Thyroid gland (tissue), 4 donors: ENCODE measurements around the gene DENND5B. TPM values are rescaled to one million over a fixed set of nuclear protein-coding genes. Genes with fewer than 3 reads are reported as not detected.
"Not testable (repeated sequence)": the region's sequence is repeated elsewhere in the genome, so short reads cannot be mapped to it uniquely, and the experiment has no call there.

Source experiments
- DNase-seq, 2 donors: peaks; one replicate each; pipeline ENCODE4 v3.0.0-alpha.2; 2019
- H3K27ac ChIP-seq, 3 donors: fragments of 200-600 bp; sonication (generic); 1 replicate in 2 of 3; 2 replicates in 1 of 3; pipeline ENCODE4 v1.5.1; 2016 to 2019; ENCODE audit warnings: mild to moderate bottlenecking in 1 of 3, moderate library complexity in 1 of 3
- H3K27me3 ChIP-seq: fragments of 200-600 bp; sonication (generic); one replicate; pipeline ENCODE4 v1.5.1; 2019
- H3K36me3 ChIP-seq, 2 donors: fragments of 200-600 bp; sonication (generic); one replicate each; pipeline ENCODE4 v1.5.1; 2016 to 2019
- H3K4me1 ChIP-seq, 2 donors: fragments of 200-600 bp; sonication (generic); one replicate each; pipeline ENCODE4 v1.5.1; 2017 to 2019
- H3K4me3 ChIP-seq, 3 donors: fragments of 200-600 bp; sonication (generic); replicated peaks in 1 of 3; 1 replicate in 2 of 3; 2 replicates in 1 of 3; pipeline ENCODE4 v1.5.1; 2016; ENCODE audit warnings: mild to moderate bottlenecking in 1 of 3
- H3K9me3 ChIP-seq: fragments of 200-600 bp; sonication (generic); one replicate; pipeline ENCODE4 v1.5.1; 2017
- POLR2A ChIP-seq, 2 donors: fragments of 450-650 bp; IDR thresholded peaks; one replicate each; pipeline ENCODE4 v1.6.1; 2017; ENCODE audit warnings: antibody characterized with exemption in 2 of 2, mild to moderate bottlenecking in 2 of 2, moderate library complexity in 1 of 2
- WGBS, 2 donors: methylation state at CpG; one replicate each; pipeline ENCODE4 v1.1.5; 2017; 5-methylcytosine and 5-hydroxymethylcytosine counted together
- intact Hi-C: fragments of 100-400 bp; cut with DNase I; formaldehyde crosslinking; loops from one replicate; pipeline ENCODE4 v1.15.1; 2023
- total RNA-seq, 4 donors: library from RNA; depleted of rRNA; stranded (reverse); fragments of >200 nt; gene quantifications; one replicate each; pipeline ENCODE4 v1.2.3, GENCODE V29; 2016
- TF ChIP-seq, protein P1 (sequence below), 6 experiments: fragments of 200-600 bp in 3 of 6; fragments of 450-650 bp in 3 of 6; sonication (generic) in 3 of 6; IDR thresholded peaks; one replicate each; pipeline ENCODE4 v1.5.1; 2016 to 2019; ENCODE audit warnings: antibody characterized with exemption in 6 of 6, mild to moderate bottlenecking in 2 of 6, inconsistent platforms in 1 of 6, moderate library complexity in 1 of 6

Gene DENND5B
- total RNA-seq, 4 donors from 2014 or later: 13.3 to 17.7 (median 16.2) TPM

GRCh38 chr12:31508436-31509150 is 82.3 kb downstream of the DENND5B start:
- H3K27me3 ChIP-seq: no peaks in the 10 kb centered on the region
- no peaks in the 10 kb centered on the region for H3K36me3 ChIP-seq
- H3K9me3 ChIP-seq: no peaks in the 10 kb centered on the region
- H3K4me3 ChIP-seq: no peak overlapping the region
- intact Hi-C loops: no loop called here
- no peak overlapping the region for H3K27ac ChIP-seq
- TF ChIP-seq POLR2A (IDR thresholded peaks at IDR 0.05): no peak
- TF ChIP-seq, protein P1, sequence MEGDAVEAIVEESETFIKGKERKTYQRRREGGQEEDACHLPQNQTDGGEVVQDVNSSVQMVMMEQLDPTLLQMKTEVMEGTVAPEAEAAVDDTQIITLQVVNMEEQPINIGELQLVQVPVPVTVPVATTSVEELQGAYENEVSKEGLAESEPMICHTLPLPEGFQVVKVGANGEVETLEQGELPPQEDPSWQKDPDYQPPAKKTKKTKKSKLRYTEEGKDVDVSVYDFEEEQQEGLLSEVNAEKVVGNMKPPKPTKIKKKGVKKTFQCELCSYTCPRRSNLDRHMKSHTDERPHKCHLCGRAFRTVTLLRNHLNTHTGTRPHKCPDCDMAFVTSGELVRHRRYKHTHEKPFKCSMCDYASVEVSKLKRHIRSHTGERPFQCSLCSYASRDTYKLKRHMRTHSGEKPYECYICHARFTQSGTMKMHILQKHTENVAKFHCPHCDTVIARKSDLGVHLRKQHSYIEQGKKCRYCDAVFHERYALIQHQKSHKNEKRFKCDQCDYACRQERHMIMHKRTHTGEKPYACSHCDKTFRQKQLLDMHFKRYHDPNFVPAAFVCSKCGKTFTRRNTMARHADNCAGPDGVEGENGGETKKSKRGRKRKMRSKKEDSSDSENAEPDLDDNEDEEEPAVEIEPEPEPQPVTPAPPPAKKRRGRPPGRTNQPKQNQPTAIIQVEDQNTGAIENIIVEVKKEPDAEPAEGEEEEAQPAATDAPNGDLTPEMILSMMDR (IDR thresholded peaks at IDR 0.05): no peak
- H3K4me1 ChIP-seq: no peaks in the 10 kb centered on the region
- DNase-seq: no peak
- WGBS, 2 donors: 90 to 91% methylated on average over 4 of the region's 4 CpGs

- intact Hi-C loops: no loop called here
- Histone ChIP-seq H3K36me3 (no peaks in the 10 kb centered on the region), H3K9me3 (no peaks in the 10 kb centered on the region), H3K27me3 (no peaks in the 10 kb centered on the region), H3K4me3 (no peak overlapping the region), H3K4me1 (no peaks in the 10 kb centered on the region), H3K27ac (no peak overlapping the region)
- DNase-seq: no peak
- TF ChIP-seq, protein P1 (IDR thresholded peaks at IDR 0.05): no peak
- WGBS, 2 donors: 94 to 96% methylated on average over 1 of the region's 1 CpG
Measured at GRCh38 chr12:31507966-31508365, 83.0 kb downstream of the DENND5B start.

DNA sequence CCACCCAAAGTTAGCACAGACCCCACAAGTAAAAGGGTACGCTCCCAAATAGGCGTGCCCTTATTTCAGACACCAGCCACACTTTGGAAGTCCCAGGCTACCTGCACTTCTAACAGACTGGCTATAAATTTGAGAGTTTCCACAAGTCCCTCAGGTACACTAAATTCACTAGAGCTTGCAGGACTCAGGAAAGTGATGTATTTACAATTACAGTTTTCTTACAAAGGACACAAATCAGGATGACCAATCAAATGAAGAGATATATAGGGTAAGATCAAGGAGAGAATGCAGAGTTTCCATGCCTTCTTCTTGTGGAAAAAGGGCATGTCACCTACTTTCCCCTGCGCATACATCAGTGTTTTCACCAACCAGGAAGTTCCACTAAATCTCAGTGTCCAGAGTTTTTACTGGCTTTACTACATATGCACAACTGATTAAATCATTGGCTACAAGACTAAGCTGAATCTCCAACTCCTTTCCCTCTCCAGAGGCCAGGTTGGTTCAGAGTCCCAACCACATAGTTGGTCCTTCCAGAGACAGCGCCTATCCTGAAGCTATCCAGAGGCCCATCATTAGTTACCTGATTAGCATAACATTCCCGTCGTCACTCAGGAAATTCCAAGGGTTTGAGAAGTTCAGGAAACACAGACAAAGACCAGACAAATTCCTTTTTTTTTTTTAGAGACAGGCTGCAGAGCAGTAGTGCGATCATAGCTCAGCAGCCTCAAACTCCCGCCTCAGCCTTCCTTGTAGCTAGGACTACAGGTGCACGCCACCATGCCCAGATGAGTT is 84.2 kb downstream of the DENND5B start:
- no peak for TF ChIP-seq POLR2A (IDR thresholded peaks at IDR 0.05)
- TF ChIP-seq, protein P1 (IDR thresholded peaks at IDR 0.05): no peak
- Histone ChIP-seq H3K36me3 (no peaks in the 10 kb centered on the region), H3K4me3 (no peak overlapping the region), H3K4me1 (no peaks in the 10 kb centered on the region), H3K27me3 (no peaks in the 10 kb centered on the region), H3K9me3 (no peaks in the 10 kb centered on the region), H3K27ac (no peak overlapping the region)
- DNase-seq: no peak
- 87 to 88% methylated on average over 9 of the region's 9 CpGs for WGBS, 2 donors
- intact Hi-C loops: no loop called here

GRCh38 chr12:31504625-31505222 is 86.2 kb downstream of the DENND5B start:
- TF ChIP-seq POLR2A (IDR thresholded peaks at IDR 0.05): no peak
- TF ChIP-seq, protein P1 (IDR thresholded peaks at IDR 0.05): no peak
- Histone ChIP-seq H3K4me3 (no peak overlapping the region), H3K4me1 (no peaks in the 10 kb centered on the region), H3K27me3 (no peaks in the 10 kb centered on the region), H3K27ac (no peak overlapping the region), H3K36me3 (no peaks in the 10 kb centered on the region), H3K9me3 (no peaks in the 10 kb centered on the region)
- WGBS, 2 donors: 93 to 94% methylated on average over 7 of the region's 7 CpGs
- intact Hi-C loops: no loop called here
- no peak for DNase-seq

DNA sequence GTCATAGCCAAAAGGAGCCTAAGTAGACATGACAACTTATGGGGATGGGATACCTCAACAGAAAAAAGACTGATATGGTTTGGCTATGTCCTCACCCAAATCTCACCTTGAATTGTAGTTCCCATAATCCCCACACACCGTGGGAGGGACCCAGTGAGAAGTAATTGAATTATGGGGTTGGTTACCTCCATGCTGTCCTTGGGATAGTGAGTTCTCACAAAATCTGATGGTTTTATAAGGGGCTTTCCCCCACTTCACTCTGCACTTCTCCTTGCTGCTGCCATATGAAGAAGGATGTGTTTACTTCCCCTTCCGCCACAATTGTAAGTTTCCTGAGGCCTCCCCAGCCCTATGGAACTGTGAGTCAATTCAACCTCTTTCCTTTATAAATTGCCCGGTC is 89.9 kb downstream of the DENND5B start:
- H3K4me1 ChIP-seq, H3K9me3 ChIP-seq, H3K4me3 ChIP-seq, H3K27me3 ChIP-seq, H3K27ac ChIP-seq, intact Hi-C loops, DNase-seq, H3K36me3 ChIP-seq: not testable (repeated sequence)
- WGBS, 2 donors: 94 to 95% methylated on average over 3 of the region's 3 CpGs
